SK-N-SH treated with all-trans-retinoic acid at 6 μM for 48 hours (cell line): ENCODE data around the gene RGMA.

Experiments used
- ISL1 ChIP-seq: fragments of 250-450 bp; sonication (Bioruptor Pico); IDR thresholded peaks from 2 replicates; pipeline ENCODE4 v2.1.2; 2022; ENCODE audit warnings: mild to moderate bottlenecking, moderate library complexity
- PPARA ChIP-seq: fragments of 250-450 bp; sonication (Bioruptor Pico); IDR thresholded peaks from 2 replicates; pipeline ENCODE4 v1.5.0; 2020; ENCODE audit warnings: mild to moderate bottlenecking, borderline replicate concordance
- RARB ChIP-seq: fragments of 250-450 bp; sonication (Bioruptor Pico); IDR thresholded peaks from 2 replicates; pipeline ENCODE4 v1.8.0; 2021; ENCODE audit warnings: mild to moderate bottlenecking, moderate library complexity
- TOX ChIP-seq: fragments of 250-450 bp; sonication (Bioruptor Pico); IDR thresholded peaks from 2 replicates; pipeline ENCODE4 v1.8.0; 2021; ENCODE audit warnings: mild to moderate bottlenecking, moderate library complexity, borderline replicate concordance
- ZC3H10 ChIP-seq: fragments of 250-450 bp; sonication (Bioruptor Pico); IDR thresholded peaks from 2 replicates; pipeline ENCODE4 v1.5.1; 2021; ENCODE audit warnings: mild to moderate bottlenecking, moderate library complexity
- ZFP3 ChIP-seq: fragments of 250-450 bp; sonication (Bioruptor Pico); IDR thresholded peaks from 2 replicates; pipeline ENCODE4 v1.5.0; 2020; ENCODE audit warnings: mild to moderate bottlenecking, moderate library complexity
- TF ChIP-seq, protein P1 (sequence below): fragments of 250-450 bp; sonication (Bioruptor Pico); IDR thresholded peaks from 2 replicates; pipeline ENCODE4 v1.8.0; 2020; ENCODE audit warnings: mild to moderate bottlenecking, moderate library complexity, borderline replicate concordance

DNA sequence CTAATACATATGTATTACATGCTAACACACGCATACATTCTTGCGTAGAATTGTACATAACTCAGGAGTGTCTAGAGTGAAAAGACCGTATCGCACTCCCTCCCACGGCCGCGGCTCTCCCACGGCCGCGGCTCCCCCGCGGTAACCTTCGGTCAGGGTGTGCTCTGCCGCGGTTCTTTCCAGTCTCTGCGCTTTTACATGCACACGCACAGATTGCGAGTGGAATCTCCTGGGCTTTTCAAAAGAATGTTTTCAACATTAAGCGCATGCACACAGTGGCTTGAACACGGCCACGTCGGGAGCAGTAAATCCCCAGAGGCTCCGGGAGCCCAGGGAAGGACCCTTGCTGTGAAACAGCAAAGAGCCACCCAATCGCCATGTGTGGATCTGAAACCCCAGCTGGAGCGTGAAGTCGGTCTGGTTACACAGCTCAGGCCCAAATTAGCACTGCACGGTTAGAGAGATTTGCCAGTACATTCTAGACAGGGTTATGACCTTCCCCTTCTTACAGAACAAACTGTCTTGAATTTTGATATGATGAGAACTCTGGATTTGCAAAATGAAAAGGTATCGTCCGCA, 805 bp upstream of the RGMA start:
- TF ChIP-seq TOX (CRISPR knock-in tag), result no peak
- TF ChIP-seq ISL1, result no peak
- TF ChIP-seq, protein P1, sequence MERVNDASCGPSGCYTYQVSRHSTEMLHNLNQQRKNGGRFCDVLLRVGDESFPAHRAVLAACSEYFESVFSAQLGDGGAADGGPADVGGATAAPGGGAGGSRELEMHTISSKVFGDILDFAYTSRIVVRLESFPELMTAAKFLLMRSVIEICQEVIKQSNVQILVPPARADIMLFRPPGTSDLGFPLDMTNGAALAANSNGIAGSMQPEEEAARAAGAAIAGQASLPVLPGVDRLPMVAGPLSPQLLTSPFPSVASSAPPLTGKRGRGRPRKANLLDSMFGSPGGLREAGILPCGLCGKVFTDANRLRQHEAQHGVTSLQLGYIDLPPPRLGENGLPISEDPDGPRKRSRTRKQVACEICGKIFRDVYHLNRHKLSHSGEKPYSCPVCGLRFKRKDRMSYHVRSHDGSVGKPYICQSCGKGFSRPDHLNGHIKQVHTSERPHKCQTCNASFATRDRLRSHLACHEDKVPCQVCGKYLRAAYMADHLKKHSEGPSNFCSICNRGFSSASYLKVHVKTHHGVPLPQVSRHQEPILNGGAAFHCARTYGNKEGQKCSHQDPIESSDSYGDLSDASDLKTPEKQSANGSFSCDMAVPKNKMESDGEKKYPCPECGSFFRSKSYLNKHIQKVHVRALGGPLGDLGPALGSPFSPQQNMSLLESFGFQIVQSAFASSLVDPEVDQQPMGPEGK (CRISPR knock-in tag), result no peak
- TF ChIP-seq ZFP3, result no peak
- TF ChIP-seq ZC3H10, result no peak
- no peak for TF ChIP-seq RARB (CRISPR knock-in tag)
- TF ChIP-seq PPARA (CRISPR knock-in tag), result no peak
